Keratinocyte (primary cell): ENCODE data around the gene PRL. TPM values are rescaled to one million over a fixed set of nuclear protein-coding genes. Genes with fewer than 3 reads are reported as not detected.

Source experiments
- DNase-seq: peaks from one replicate; pipeline ENCODE4 v3.0.0-alpha.2; 2011; ENCODE audit warnings: low read depth, missing footprints, low spot score
- FAIRE-seq: peaks from 2 replicates; lab custom pipeline; 2011; peaks lifted over from hg19 to GRCh38; lab: Jason Lieb, UNC
- H2AFZ ChIP-seq: 2 replicates; pipeline ENCODE4 v1.6.0; 2012; ENCODE audit warnings: low read length, control low read depth, inconsistent platforms; ENCODE audit not compliant: control insufficient read depth
- H3K27ac ChIP-seq: 2 replicates; pipeline ENCODE4 v1.5.1; 2011; ENCODE audit warnings: low read length; ENCODE audit not compliant: control insufficient read depth, insufficient read depth
- H3K27me3 ChIP-seq: 3 replicates; pipeline ENCODE4 v1.6.0; 2011; ENCODE audit warnings: low read length; ENCODE audit not compliant: control insufficient read depth, insufficient read depth; ENCODE audit errors: extremely low read depth
- H3K36me3 ChIP-seq, 2 experiments: 2 replicates in 1 of 2; 3 replicates in 1 of 2; pipeline ENCODE4 v1.5.1; 2011; ENCODE audit warnings: low read length in 2 of 2, mild to moderate bottlenecking in 1 of 2; ENCODE audit not compliant: control insufficient read depth in 2 of 2, insufficient read depth in 2 of 2; ENCODE audit errors: extremely low read depth in 1 of 2
- H3K4me1 ChIP-seq: 3 replicates; pipeline ENCODE4 v1.5.1; 2011; ENCODE audit warnings: low read length; ENCODE audit not compliant: control insufficient read depth, insufficient read depth; ENCODE audit errors: extremely low read depth
- H3K4me2 ChIP-seq: 3 replicates; pipeline ENCODE4 v1.6.0; 2011; ENCODE audit warnings: low read depth, low read length; ENCODE audit not compliant: control insufficient read depth, insufficient read depth; ENCODE audit errors: extremely low read depth
- H3K4me3 ChIP-seq, 3 experiments: fragments of 200-600 bp in 1 of 3; sonication (generic) in 1 of 3; 2 replicates in 2 of 3; 3 replicates in 1 of 3; pipeline ENCODE4 v1.5.1; 2011 to 2016; ENCODE audit warnings: low read length in 3 of 3, mild to moderate bottlenecking in 3 of 3, control low read depth in 2 of 3, inconsistent platforms in 1 of 3, low read depth in 1 of 3, mixed read lengths in 1 of 3, mixed run types in 1 of 3, moderate library complexity in 1 of 3; ENCODE audit not compliant: control insufficient read depth in 2 of 3, insufficient read depth in 2 of 3; ENCODE audit errors: extremely low read depth in 1 of 3
- H3K79me2 ChIP-seq: 2 replicates; pipeline ENCODE4 v1.6.0; 2012; ENCODE audit warnings: low read length; ENCODE audit not compliant: control insufficient read depth, insufficient read depth
- H3K9ac ChIP-seq: 3 replicates; pipeline ENCODE4 v1.6.0; 2011; ENCODE audit warnings: low read length; ENCODE audit not compliant: control insufficient read depth, insufficient read depth; ENCODE audit errors: extremely low read depth
- H3K9me1 ChIP-seq: 3 replicates; pipeline ENCODE4 v1.6.0; 2011; ENCODE audit warnings: low read length; ENCODE audit not compliant: control insufficient read depth, insufficient read depth; ENCODE audit errors: extremely low read depth
- H3K9me3 ChIP-seq: 2 replicates; pipeline ENCODE4 v1.5.1; 2012; ENCODE audit warnings: low read depth, low read length; ENCODE audit not compliant: control insufficient read depth
- H4K20me1 ChIP-seq: 3 replicates; pipeline ENCODE4 v1.6.0; 2011; ENCODE audit warnings: low read length; ENCODE audit not compliant: control insufficient read depth, insufficient read depth; ENCODE audit errors: extremely low read depth
- CTCF ChIP-seq, 3 experiments: IDR thresholded peaks in 1 of 3; conservative IDR thresholded peaks in 1 of 3; optimal IDR thresholded peaks in 1 of 3; 2 replicates in 2 of 3; 3 replicates in 1 of 3; pipeline versions ENCODE3 to v1.5.1; 2011; ENCODE audit warnings: low read length in 3 of 3, mild to moderate bottlenecking in 3 of 3, moderate library complexity in 2 of 3, control low read depth in 1 of 3, inconsistent platforms in 1 of 3; ENCODE audit not compliant: insufficient read depth in 2 of 3; ENCODE audit errors: extremely low read depth in 1 of 3
- EZH2 ChIP-seq: IDR thresholded peaks from one replicate; pipeline ENCODE4 v1.6.1; 2012; ENCODE audit warnings: inconsistent platforms, mild to moderate bottlenecking, low read length, moderate library complexity
- dilution Hi-C: fragments of 300-500 bp; cut with MboI; formaldehyde crosslinking; loops from one replicate; pipeline ENCODE4 v1.7.0; 2020; ENCODE audit warnings: low sequenced_read_pairs; ENCODE audit not compliant: extremely low pct_ligation_motif_present
- polyA plus RNA-seq, 5 experiments: library from polyadenylated mRNA; depleted of rRNA in 3 of 5; stranded (reverse) in 3 of 5; stranded (forward) in 1 of 5; unstranded in 1 of 5; fragments of >200 nt; gene quantifications; 1 replicate in 1 of 5; 2 replicates in 3 of 5; 3 replicates in 1 of 5; pipeline versions ENCODE4 v1.2.1 to v1.2.3, GENCODE V29; 2011 to 2012; ENCODE audit warnings: missing spikeins in 2 of 5, low read depth in 1 of 5, low replicate concordance in 1 of 5

The PRL gene
- polyA plus RNA-seq, 1 donor (not counting 4 experiments of a cell fraction or from before 2014, with no cell fraction given), result not detected

GRCh38 chr6:22281341-22282085 lies 15.3 kb downstream of the PRL start:
- no peak for TF ChIP-seq EZH2
- no peak for TF ChIP-seq CTCF (optimal IDR thresholded peaks at IDR 0.05 in 1 of 3, IDR thresholded peaks at IDR 0.05 in 1 of 3, conservative IDR thresholded peaks at IDR 0.05 in 1 of 3; ENCODE audit: extremely low read depth in 1 of 3, insufficient read depth in 2 of 3, low read length in 3 of 3)
- H3K36me3 ChIP-seq, result no peaks in the 10 kb centered on the region
- H2AFZ ChIP-seq, result no peak overlapping the region
- H4K20me1 ChIP-seq, result no peaks in the 10 kb centered on the region
- H3K4me3 ChIP-seq, result no peak overlapping the region
- no peak for FAIRE-seq
- no peaks in the 10 kb centered on the region for H3K27me3 ChIP-seq
- H3K27ac ChIP-seq, result no peak overlapping the region
- no peaks in the 10 kb centered on the region for H3K4me1 ChIP-seq
- H3K79me2 ChIP-seq, result no peaks in the 10 kb centered on the region
- H3K4me2 ChIP-seq, result no peak overlapping the region
- dilution Hi-C loops, result no loop called here
- no peak for DNase-seq
- H3K9me3 ChIP-seq, result no peaks in the 10 kb centered on the region
- no peaks in the 10 kb centered on the region for H3K9me1 ChIP-seq
- H3K9ac ChIP-seq, result no peak overlapping the region

- no peak for TF ChIP-seq EZH2
- no peak for TF ChIP-seq CTCF (optimal IDR thresholded peaks at IDR 0.05 in 1 of 3, IDR thresholded peaks at IDR 0.05 in 1 of 3, conservative IDR thresholded peaks at IDR 0.05 in 1 of 3; ENCODE audit: extremely low read depth in 1 of 3, insufficient read depth in 2 of 3, low read length in 3 of 3)
- H3K4me3 ChIP-seq, result no peak overlapping the region
- H2AFZ ChIP-seq, result no peak overlapping the region
- H3K4me1 ChIP-seq, result no peaks in the 10 kb centered on the region
- H3K79me2 ChIP-seq, result no peaks in the 10 kb centered on the region
- H3K9me3 ChIP-seq, result no peaks in the 10 kb centered on the region
- DNase-seq (no peak), FAIRE-seq (no peak)
- H4K20me1 ChIP-seq, result no peaks in the 10 kb centered on the region
- H3K9me1 ChIP-seq, result no peaks in the 10 kb centered on the region
- H3K27me3 ChIP-seq, result no peaks in the 10 kb centered on the region
- no peak overlapping the region for H3K27ac ChIP-seq
- dilution Hi-C loops, result no loop called here
- no peak overlapping the region for H3K4me2 ChIP-seq
- no peak overlapping the region for H3K9ac ChIP-seq
- H3K36me3 ChIP-seq, result no peaks in the 10 kb centered on the region
Observed at GRCh38 chr6:22279427-22279826, 17.4 kb downstream of the PRL start.
